Adipocyte (in vitro differentiated cells): ENCODE measurements around the gene ANKRD18B.
A peak's percentile ranks its signal among the peaks of the same experiment; 100 is the strongest.
"Not testable (repeated sequence)": the region's sequence is repeated elsewhere in the genome, so short reads cannot be mapped to it uniquely, and the experiment has no call there.

ENCODE experiments used
- DNase-seq: peaks from one replicate; pipeline ENCODE4 v3.0.0-alpha.2; 2015; ENCODE audit warnings: low read depth
- H3K27me3 ChIP-seq: replicated peaks from 2 replicates; pipeline ENCODE4 v1.7.0; 2013; ENCODE audit warnings: mild to moderate bottlenecking, low read length, moderate library complexity; ENCODE audit not compliant: control insufficient read depth, insufficient read depth
- H3K36me3 ChIP-seq: 2 replicates; pipeline ENCODE4 v1.7.0; 2013; ENCODE audit warnings: low read length, mild to moderate bottlenecking, moderate library complexity; ENCODE audit not compliant: control insufficient read depth, insufficient read depth, severe bottlenecking
- H3K4me1 ChIP-seq: 2 replicates; pipeline ENCODE4 v1.7.0; 2013; ENCODE audit warnings: mild to moderate bottlenecking, low read length, moderate library complexity; ENCODE audit not compliant: control insufficient read depth, insufficient read depth
- H3K4me3 ChIP-seq: 2 replicates; pipeline ENCODE4 v1.7.0; 2013; ENCODE audit warnings: mild to moderate bottlenecking, low read length, moderate library complexity
- H3K9ac ChIP-seq: 2 replicates; pipeline ENCODE4 v1.7.0; 2013; ENCODE audit warnings: mild to moderate bottlenecking, low read length, moderate library complexity
- H3K9me3 ChIP-seq: 2 replicates; pipeline ENCODE4 v1.7.0; 2013; ENCODE audit warnings: mild to moderate bottlenecking, low read length, moderate library complexity; ENCODE audit not compliant: control insufficient read depth

The ANKRD18B gene

GRCh38 chr9:33510262-33511183 lies 13.5 kb upstream of the ANKRD18B start:
- Histone ChIP-seq H3K4me1 (peaks cover 18% of the 10 kb centered on the region), H3K36me3 (no peaks in the 10 kb centered on the region)

GRCh38 chr9:33511184-33511517 lies 12.9 kb upstream of the ANKRD18B start:
- Histone ChIP-seq H3K4me3 (peak overlapping the region; percentile 91), H3K4me1 (peaks cover 16% of the 10 kb centered on the region), H3K9ac (peak overlapping the region; percentile 97)
- not testable (repeated sequence) for H3K36me3 ChIP-seq, H3K27me3 ChIP-seq, H3K9me3 ChIP-seq, DNase-seq

More at GRCh38 chr9:33510262-33511183, 13.5 kb upstream of the ANKRD18B start:
- peak overlapping the region; percentile 91 for H3K4me3 ChIP-seq
- H3K27me3 ChIP-seq = no peaks in the 10 kb centered on the region
- H3K9ac ChIP-seq = peak overlapping the region; percentile 97
- H3K9me3 ChIP-seq = no peaks in the 10 kb centered on the region
- peak; percentile 80 for DNase-seq

DNA sequence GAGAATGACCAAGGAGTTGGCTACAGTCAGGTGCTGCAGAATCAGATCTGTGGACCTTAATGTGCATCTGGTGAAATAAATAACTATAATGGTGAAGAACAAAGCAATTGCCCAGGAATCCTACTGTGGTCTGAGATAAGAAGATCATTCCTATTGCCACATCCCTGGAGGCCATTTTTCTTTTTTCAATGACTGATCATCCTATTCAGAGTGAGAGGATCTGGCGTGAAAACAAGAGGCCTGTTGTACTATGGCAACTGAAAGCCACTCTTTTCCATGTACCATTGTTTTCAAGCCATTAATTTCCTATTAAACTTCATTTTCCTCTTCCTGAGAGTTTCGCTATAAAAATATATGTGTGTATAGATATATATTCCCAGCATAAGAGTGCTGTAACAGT lies 11.5 kb upstream of the ANKRD18B start:
- not testable (repeated sequence) for H3K9ac ChIP-seq, DNase-seq, H3K4me3 ChIP-seq, H3K36me3 ChIP-seq, H3K9me3 ChIP-seq, H3K27me3 ChIP-seq, H3K4me1 ChIP-seq

DNA sequence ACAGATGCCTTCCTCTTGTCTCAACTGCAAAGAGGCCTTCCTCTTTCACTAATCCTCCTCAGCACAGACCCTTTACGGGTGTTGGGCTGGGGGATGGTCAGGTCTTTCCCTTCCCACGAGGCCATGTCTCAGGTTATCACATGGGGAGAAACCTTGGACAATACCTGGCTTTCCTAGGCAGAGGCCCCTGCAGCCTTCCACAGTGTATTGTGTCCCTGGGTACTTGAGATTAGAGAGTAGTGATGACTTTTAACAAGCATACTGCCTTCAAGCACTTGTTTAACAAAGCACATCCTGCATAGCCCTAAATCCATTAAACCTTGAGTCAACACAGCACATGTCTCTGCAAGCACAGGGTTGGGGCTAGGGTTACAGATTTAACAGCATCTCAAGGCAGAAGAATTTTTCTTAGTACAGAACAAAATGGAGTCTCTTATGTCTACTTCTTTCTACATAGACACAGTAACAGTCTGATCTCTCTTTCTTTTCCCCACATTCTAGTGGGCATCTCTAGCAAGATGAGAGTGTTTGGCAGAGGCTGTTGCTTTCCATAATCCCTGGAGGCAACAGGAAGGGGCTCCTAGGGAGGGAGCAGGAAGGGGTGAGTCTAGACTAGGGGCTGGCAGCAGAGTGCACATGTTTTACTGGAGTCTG lies 8.6 kb upstream of the ANKRD18B start:
- DNase-seq, H3K9ac ChIP-seq: not testable (repeated sequence)

DNA sequence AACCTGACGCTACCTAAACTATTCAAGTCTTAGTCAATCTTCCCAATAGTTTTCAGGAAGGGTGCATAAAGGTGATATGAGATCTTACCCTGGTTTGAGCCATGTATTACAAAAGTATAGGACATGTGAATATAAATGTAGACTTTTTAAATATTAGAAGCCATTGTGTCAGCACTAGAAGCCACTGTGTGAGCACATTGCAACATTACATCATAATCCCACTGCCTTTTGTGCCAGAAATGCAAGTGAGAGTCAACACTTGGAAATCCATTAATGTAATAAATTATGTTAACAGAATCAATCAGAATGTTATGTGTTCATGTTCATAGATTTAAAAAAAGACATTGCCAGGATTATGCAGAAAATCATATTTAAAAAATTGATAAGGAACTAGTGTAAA lies 7.7 kb upstream of the ANKRD18B start:
- not testable (repeated sequence) for DNase-seq, H3K9me3 ChIP-seq, H3K4me3 ChIP-seq

More for the DNA sequence above, 8.6 kb upstream of the ANKRD18B start:
- not testable (repeated sequence) for H3K4me3 ChIP-seq, H3K36me3 ChIP-seq, H3K27me3 ChIP-seq, H3K9me3 ChIP-seq
- peaks cover 16% of the 10 kb centered on the region for H3K4me1 ChIP-seq

DNA sequence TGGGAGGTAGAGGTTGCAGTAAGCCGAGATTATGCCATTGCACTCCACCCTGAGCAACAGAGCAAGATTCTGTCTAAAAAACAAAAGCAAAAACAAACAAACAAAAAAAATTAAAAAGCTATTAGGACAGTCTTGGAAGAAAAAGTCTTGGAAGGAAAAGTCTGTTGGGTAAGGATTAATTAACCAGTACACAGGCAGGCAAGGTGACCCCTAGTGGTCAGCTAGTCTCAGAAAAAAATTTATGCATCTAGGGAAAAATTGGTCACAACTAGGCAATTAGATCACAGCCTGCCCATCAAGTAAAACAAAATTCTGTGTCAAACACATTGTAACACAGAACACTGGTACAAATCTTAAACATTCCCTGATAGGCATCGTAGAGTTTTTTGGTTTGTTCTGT lies 6.7 kb upstream of the ANKRD18B start:
- H3K9ac ChIP-seq = no peak overlapping the region
- no peak overlapping the region for H3K4me3 ChIP-seq
- no peaks in the 10 kb centered on the region for H3K36me3 ChIP-seq
- DNase-seq = peak; percentile 81
- H3K9me3 ChIP-seq = no peaks in the 10 kb centered on the region
- no peaks in the 10 kb centered on the region for H3K27me3 ChIP-seq
- H3K4me1 ChIP-seq = peaks cover 16% of the 10 kb centered on the region

More for the DNA sequence above, 7.7 kb upstream of the ANKRD18B start:
- H3K36me3 ChIP-seq, H3K27me3 ChIP-seq, H3K9ac ChIP-seq: not testable (repeated sequence)
- peaks cover 16% of the 10 kb centered on the region for H3K4me1 ChIP-seq

GRCh38 chr9:33517934-33518577 lies 6.0 kb upstream of the ANKRD18B start:
- H3K4me3 ChIP-seq = not testable (repeated sequence)

GRCh38 chr9:33521861-33522260 lies 2.2 kb upstream of the ANKRD18B start:
- H3K9ac ChIP-seq, DNase-seq, H3K9me3 ChIP-seq, H3K36me3 ChIP-seq, H3K27me3 ChIP-seq, H3K4me3 ChIP-seq: not testable (repeated sequence)
- H3K4me1 ChIP-seq = peaks cover 12% of the 10 kb centered on the region

More at GRCh38 chr9:33517934-33518577, 6.0 kb upstream of the ANKRD18B start:
- not testable (repeated sequence) for H3K9ac ChIP-seq, H3K36me3 ChIP-seq, H3K27me3 ChIP-seq, H3K9me3 ChIP-seq
- peaks cover 16% of the 10 kb centered on the region for H3K4me1 ChIP-seq
- DNase-seq = peak; percentile 84

DNA sequence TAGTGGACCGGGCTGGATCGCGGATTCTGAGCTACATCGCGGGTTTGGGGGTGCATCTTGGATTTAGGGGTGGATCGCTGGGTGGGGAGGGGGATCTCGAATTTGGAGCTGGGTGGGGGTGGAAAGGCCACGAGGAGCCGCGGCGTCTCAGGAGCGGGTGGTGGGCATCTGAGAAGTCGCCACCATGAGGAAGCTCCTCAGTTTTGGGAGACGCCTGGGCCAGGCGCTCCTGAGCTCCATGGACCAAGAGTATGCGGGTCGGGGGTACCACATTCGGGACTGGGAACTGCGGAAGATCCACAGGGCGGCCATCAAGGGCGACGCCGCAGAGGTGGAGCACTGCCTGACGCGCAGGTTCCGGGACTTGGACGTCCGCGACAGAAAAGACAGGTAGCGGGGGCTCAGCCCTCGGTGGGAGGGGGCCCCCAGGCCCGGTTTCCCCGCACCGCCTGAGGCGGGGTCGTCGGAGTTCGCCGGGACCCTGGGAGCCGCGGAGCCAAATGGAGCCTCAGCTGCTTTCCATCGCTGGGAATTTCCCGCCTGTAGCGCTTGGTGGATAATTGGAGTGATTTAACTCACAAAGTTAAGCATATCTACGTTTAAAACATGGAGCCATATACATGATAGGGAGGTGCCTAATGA lies 376 bp downstream of the ANKRD18B start:
- DNase-seq = peak; percentile 49
- H3K4me1 ChIP-seq = no peaks in the 10 kb centered on the region
- no peaks in the 10 kb centered on the region for H3K9me3 ChIP-seq
- H3K9ac ChIP-seq = no peak overlapping the region
- H3K4me3 ChIP-seq = peak overlapping the region; percentile 76
- no peaks in the 10 kb centered on the region for H3K36me3 ChIP-seq
- no peaks in the 10 kb centered on the region for H3K27me3 ChIP-seq

- not testable (repeated sequence) for H3K36me3 ChIP-seq, H3K9ac ChIP-seq
These were observed 4.0 kb downstream of the ANKRD18B start for GRCh38 chr9:33528069-33528468.

GRCh38 chr9:33533958-33534357 lies 9.9 kb downstream of the ANKRD18B start:
- not testable (repeated sequence) for H3K4me3 ChIP-seq, H3K4me1 ChIP-seq, H3K9ac ChIP-seq, H3K27me3 ChIP-seq, DNase-seq, H3K9me3 ChIP-seq, H3K36me3 ChIP-seq

More at GRCh38 chr9:33528069-33528468, 4.0 kb downstream of the ANKRD18B start:
- H3K4me3 ChIP-seq, H3K9me3 ChIP-seq, H3K4me1 ChIP-seq, DNase-seq, H3K27me3 ChIP-seq: not testable (repeated sequence)
